ENCODE results near the gene ERFL.

DNA sequence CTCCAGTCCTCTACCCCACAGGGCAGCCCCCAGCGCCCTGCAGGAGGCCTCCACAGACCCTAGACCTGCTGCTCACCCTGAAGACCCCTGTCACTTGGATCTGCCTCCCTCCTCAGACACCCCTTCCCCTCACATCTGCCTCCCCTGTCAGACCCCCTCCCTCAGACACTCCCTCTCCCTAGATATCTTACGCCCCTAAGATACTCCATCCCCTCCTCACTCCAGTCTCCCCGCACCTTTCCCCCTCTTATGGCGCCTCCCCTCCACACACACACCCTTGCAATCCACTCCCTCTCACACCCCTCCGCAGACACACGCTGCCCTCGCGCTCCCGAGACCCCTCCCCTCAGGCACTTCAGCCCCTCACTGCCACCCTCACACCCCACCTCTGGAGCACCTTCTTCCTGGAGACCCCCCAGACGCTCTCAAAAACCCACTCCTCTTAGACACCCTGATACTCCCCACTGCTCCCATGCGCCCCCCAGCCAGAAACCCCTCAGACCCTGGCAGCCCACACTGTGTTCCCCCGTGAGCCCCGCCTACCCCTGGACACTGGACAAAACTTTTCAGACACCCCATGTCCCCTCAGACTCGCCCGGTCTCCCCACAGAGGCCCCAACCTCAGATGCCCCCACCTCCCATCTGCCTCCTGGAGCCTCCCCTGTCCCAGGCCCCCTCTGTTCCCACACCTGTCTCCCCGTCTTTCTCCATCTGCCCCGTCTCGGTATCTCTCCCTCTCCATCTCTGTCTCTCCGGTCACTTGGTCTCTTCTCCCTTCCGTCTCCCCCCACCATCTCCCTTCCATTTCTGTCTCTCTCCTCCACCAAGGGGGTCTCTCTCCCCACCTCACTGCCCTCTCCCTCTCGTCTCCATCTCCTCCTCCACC lies 14.5 kb downstream of the ERFL start:
- no peak for TF ChIP-seq YY1 (IDR thresholded peaks at IDR 0.05; ENCODE audit: insufficient read depth, insufficient read length)
- no peak for TF ChIP-seq ZNF274 (IDR thresholded peaks at IDR 0.05; ENCODE audit: low read depth, low read length)

Measured in NT2/D1 (cell line).